Esophagus muscularis mucosa (tissue), 3 donors: Measurements from ENCODE around the gene TOR2A.

Experiments used
- CTCF ChIP-seq, 3 experiments: fragments of 200-600 bp in 2 of 3; fragments of 450-650 bp in 1 of 3; sonication (generic) in 2 of 3; IDR thresholded peaks; one replicate each; pipeline ENCODE4 v1.5.1; 2017 to 2019; ENCODE audit warnings: antibody characterized with exemption in 3 of 3, mild to moderate bottlenecking in 2 of 3, moderate library complexity in 1 of 3
- POLR2A ChIP-seq: fragments of 450-650 bp; IDR thresholded peaks from one replicate; pipeline ENCODE4 v1.6.1; 2017; ENCODE audit warnings: antibody characterized with exemption, moderate library complexity, mild to moderate bottlenecking, low read depth
- POLR2AphosphoS5 ChIP-seq, 2 donors: sonication (generic); formaldehyde crosslinking; IDR thresholded peaks; one replicate each; pipeline ENCODE4 v1.6.1; 2017; ENCODE audit warnings: antibody characterized with exemption in 2 of 2

- TF ChIP-seq POLR2AphosphoS5 (IDR thresholded peaks at IDR 0.05): no peak
- TF ChIP-seq CTCF (IDR thresholded peaks at IDR 0.05): no peak
- TF ChIP-seq POLR2A: no peak
Measured at GRCh38 chr9:127708952-127709587, 26.0 kb downstream of the TOR2A start.
